RWPE1 (cell line): ENCODE data around the gene WHRN.

Experiments
- CTCF ChIA-PET: fragments of 350-600 bp; sonication (Branson Sonifier 250); formaldehyde crosslinking; extraction: SDS; loops from one replicate; lab custom pipeline; 2021; lab: Yijun Ruan, JAX
- POLR2A ChIA-PET: fragments of 400-600 bp; formaldehyde crosslinking; extraction: SDS; loops from one replicate; lab custom pipeline; 2020; ENCODE audit warnings: antibody characterized with exemption; ENCODE audit not compliant: low non-redundant PET; lab: Yijun Ruan, JAX
- DNase-seq: peaks from one replicate; pipeline ENCODE4 v3.0.0; 2012; ENCODE audit warnings: low spot score
- H3K27ac ChIP-seq: fragments of 450-650 bp; 2 replicates; pipeline ENCODE4 v1.5.1; 2017
- CTCF ChIP-seq: fragments of 450-650 bp; conservative IDR thresholded peaks from 2 replicates; pipeline ENCODE4 v1.5.1; 2017; ENCODE audit warnings: low read depth, mild to moderate bottlenecking

Gene WHRN

GRCh38 chr9:114367366-114367765 lies 137.9 kb downstream of the WHRN start:
- no peak for TF ChIP-seq CTCF
- CTCF ChIA-PET = interaction anchor here (0.7 kb wide), 1 partner anchor 485 kb away, joined by 3 read pairs; no protein-coding TSS in a partner anchor
- POLR2A ChIA-PET = no interaction called here
- DNase-seq = no peak
- H3K27ac ChIP-seq = peak overlapping the region; percentile 44

- no peak for TF ChIP-seq CTCF
- ChIA-PET CTCF (interaction anchor here (0.5 to 0.7 kb wide), 3 partner anchors 62 to 228 kb away, joined by 3 to 4 read pairs (median 3); no protein-coding TSS in a partner anchor), POLR2A (interaction anchor here (0.5 kb wide), 1 partner anchor 185 kb away, joined by 4 read pairs; no protein-coding TSS in a partner anchor)
- peak overlapping the region; percentile 75 for H3K27ac ChIP-seq
- peak; percentile 51 for DNase-seq
Observed at GRCh38 chr9:114366334-114367128, 138.7 kb downstream of the WHRN start.

- CTCF ChIA-PET = interaction anchor here (0.6 to 0.9 kb wide), 2 partner anchors 25 to 341 kb away, joined by 3 read pairs; no protein-coding TSS in a partner anchor
- H3K27ac ChIP-seq = no peak overlapping the region
- POLR2A ChIA-PET = no interaction called here
- TF ChIP-seq CTCF = no peak
- no peak for DNase-seq
Observed at GRCh38 chr9:114365194-114365593, 140.1 kb downstream of the WHRN start.

GRCh38 chr9:114364134-114365041 lies 140.9 kb downstream of the WHRN start:
- H3K27ac ChIP-seq = peak overlapping the region; percentile 44; the same call in 1 of the 2 replicates
- ChIA-PET CTCF (interaction anchor here (0.7 to 0.9 kb wide), 3 partner anchors 10 to 650 kb away, joined by 3 to 6 read pairs (median 3); no protein-coding TSS in a partner anchor), POLR2A (no interaction called here)
- no peak for TF ChIP-seq CTCF
- peak; percentile 53 for DNase-seq

GRCh38 chr9:114363424-114363823 lies 141.8 kb downstream of the WHRN start:
- POLR2A ChIA-PET = no interaction called here
- no peak overlapping the region for H3K27ac ChIP-seq
- no peak for DNase-seq
- CTCF ChIA-PET = no interaction called here
- no peak for TF ChIP-seq CTCF

GRCh38 chr9:114362394-114362793 lies 142.9 kb downstream of the WHRN start:
- ChIA-PET CTCF (no interaction called here), POLR2A (no interaction called here)
- H3K27ac ChIP-seq = no peak overlapping the region
- TF ChIP-seq CTCF = no peak
- DNase-seq = no peak
